HG02884 (cell line): ENCODE data around the gene BSG.

Source experiments
- ATAC-seq: cut with Tn5 transposase; IDR thresholded peaks from one replicate; pipeline ENCODE4 v1.9.1; 2021; ENCODE audit warnings: mild to moderate bottlenecking, moderate library complexity; ENCODE audit not compliant: unreplicated experiment

The BSG gene

DNA sequence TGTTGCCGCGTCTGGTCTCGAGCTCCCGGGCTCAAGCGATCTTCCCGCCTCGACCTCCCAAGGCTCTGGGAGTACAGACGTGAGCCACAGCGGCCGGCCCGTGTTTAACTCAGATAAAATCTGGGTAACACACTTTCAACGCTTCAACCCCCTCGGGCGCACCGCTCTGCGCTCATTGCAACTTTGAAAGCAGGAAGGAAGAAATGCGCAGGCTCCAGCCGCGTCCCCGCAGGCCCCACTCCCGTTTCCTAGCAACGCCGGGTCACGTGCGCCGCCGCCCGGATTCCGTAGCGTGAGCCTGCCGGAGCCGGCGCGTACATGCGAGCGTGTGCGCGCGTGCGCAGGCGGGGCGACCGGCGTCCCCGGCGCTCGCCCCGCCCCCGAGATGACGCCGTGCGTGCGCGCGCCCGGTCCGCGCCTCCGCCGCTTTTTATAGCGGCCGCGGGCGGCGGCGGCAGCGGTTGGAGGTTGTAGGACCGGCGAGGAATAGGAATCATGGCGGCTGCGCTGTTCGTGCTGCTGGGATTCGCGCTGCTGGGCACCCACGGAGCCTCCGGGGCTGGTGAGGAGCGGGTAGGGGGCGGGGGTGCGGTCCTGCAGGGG, at the start of gene BSG:
Gene BSG (plus strand): TSS at position 457 of the 603 bp plus-strand sequence. CDS start 39 bp downstream, at position 496.
- peak; percentile 64 for ATAC-seq

DNA sequence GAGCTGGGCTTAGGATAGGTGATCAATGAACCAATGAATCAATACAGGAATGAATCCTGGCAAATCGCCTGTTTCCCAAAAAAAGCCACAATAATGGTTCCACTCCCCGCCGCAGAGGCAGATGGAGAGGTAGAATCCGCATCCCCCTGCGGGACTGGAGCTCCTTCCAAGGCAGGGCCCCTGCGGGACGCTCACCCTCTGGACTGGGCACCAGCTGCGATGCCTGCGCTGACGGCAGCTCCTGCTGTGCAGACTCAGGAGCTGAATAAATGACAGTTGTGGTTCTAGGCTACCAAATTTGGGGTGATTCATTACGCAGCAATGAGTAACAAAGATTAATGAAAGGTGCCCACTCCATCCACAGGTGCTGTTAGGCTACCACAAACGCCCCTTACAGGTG, 49.7 kb upstream of the BSG start:
- no peak for ATAC-seq

DNA sequence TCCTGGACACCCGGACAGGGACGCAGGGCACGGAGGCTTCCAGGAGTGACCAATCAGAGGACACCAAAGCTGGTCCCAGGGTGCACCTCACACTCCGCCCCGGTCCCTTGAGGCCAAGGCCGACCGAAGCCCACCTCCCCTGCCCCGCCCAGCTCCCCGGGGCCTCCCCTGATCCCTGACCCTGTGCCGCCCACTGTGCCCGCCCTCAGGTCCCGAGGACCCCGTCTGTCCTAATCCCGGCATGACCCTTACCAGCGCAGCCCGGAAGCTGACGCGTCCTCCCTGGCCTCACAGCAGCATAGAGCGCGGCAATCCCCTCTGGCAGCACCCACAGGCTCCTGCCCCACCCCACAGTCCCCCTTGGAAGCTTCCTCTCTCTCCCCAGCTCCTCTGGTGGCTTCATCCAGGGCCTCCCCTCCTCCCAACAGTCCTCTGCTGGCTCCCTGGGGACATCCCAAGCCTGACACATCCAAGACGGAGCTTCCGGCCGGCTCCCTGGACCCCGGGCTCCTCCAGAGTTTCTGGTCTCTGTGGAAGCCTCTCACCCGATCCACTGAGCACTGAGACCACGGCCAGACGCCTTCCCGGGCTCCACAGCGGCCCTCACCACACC, 48.2 kb upstream of the BSG start:
- no peak for ATAC-seq

DNA sequence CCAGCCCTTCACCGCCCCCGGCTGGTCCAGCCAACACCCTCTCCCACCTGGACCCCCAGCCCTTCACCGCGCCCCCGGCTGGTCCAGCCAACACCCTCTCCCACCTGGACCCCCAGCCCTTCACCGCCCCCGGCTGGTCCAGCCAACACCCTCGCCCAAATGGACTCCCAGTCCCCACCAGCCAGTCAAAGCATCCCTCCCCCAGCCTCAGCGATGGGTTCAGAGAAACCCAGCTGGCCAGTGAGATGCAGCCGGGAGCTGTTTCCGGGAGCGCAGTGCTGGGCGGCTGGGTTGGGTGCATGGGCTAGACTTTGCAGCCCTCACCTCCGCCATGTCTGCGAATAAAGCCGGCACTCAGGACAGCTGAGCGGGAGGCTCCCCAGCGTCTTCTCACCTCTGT, 47.4 kb upstream of the BSG start:
- no peak for ATAC-seq

DNA sequence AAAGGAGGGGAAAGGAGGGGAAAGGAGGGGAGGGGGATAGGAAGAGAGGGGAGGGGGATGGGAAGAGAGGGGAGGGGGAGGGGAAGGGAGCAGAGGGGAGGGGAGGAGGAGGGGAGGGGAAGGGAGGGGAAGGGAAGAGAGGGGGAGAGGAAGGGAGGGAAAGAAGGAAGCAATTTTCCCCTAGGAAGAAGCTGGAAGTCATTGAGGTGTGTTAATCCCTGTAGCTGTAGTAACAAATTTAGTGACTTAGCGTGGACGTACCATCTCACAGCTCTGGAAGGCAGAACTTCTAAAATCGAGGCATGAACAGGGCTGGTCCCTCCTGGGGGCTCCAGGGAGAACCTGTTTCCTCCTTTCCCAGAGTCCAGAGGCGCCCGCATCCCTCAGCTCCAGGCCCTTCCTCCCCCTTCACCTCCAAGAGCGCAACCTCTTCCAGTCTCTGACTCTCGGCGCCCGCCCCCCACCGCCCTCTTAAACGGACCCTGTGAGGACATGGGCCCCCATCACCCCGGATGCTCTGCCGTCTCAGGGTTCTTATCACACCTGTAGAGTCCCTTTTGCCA, 46.5 kb upstream of the BSG start:
- no peak for ATAC-seq

DNA sequence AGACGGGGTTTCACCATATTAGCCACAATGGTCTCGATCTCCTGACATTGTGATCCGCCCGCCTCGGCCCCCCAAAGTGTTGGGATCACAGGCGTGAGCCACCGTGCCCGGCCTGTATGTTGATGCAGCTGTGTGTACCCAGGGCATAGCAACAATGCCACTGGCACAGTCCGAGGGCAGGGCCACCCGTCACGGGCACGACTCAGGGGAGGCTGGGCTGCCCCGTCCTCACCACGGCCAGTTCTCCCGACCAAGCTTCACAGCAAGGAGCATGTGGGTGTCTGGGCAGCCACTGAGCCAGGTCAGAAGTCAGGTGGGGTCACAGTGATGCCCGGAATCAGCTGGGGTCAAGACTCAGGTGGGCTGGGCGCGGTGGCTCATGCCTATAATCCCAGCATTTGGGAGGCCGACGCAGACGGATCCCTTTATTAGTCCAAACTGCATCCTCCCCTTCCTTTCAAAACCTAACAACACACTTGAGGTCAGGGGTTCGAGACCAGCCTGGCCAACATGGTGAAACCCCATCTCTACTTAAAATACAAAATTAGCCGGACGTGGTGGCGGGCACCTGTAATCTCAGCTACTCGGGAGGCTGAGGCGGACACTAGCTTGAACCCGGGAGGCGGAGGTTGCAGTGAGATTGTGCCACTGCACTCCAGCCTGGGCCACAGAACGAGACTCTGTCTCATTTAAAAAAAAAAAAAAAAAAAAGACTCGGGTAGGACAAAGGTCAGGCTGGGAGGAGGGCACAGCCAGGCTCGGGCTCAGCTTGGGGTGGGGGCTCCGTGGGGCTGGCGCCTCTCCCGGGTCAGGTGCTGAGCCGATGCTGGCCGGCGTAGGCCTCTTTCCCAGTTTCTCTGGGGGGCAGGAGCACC, 42.0 kb upstream of the BSG start:
- ATAC-seq = no peak

DNA sequence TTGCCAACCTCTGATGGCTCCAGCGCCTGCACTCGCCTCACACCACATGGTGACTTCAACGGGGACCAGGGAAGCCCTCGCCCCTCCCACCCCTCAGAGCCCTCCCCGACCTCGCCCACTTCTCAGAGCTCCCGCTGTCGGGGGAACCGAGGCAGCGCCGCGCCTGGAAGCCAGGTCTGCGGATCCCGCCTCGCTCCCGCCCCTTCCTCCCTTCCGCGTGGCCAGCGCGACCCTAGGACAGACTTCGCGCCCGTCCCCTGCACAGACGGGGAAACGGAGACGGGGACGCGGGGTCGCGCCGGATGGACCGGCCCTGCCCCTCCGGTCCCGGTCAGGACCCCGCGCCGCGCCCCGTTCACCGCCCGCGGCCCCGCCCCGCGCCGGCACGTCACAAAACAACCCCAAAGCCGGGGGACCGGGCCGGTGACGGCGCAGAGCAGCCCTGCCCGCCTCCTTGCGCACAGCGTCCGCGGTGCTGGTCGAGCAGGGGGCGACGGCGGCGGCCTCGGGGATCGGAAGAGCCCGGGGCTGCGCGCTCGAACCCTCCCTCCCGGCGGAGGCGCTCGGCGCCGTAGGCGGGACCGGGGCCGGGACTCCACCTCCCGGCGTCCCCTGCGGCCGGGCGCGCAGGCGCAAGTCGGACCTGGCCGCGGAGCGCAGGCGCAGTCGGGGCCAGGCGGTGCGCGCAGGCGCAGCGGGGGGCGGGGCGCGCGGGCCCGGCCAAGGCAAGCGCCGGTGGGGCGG, 41.2 kb upstream of the BSG start:
- ATAC-seq = peak; percentile 63

DNA sequence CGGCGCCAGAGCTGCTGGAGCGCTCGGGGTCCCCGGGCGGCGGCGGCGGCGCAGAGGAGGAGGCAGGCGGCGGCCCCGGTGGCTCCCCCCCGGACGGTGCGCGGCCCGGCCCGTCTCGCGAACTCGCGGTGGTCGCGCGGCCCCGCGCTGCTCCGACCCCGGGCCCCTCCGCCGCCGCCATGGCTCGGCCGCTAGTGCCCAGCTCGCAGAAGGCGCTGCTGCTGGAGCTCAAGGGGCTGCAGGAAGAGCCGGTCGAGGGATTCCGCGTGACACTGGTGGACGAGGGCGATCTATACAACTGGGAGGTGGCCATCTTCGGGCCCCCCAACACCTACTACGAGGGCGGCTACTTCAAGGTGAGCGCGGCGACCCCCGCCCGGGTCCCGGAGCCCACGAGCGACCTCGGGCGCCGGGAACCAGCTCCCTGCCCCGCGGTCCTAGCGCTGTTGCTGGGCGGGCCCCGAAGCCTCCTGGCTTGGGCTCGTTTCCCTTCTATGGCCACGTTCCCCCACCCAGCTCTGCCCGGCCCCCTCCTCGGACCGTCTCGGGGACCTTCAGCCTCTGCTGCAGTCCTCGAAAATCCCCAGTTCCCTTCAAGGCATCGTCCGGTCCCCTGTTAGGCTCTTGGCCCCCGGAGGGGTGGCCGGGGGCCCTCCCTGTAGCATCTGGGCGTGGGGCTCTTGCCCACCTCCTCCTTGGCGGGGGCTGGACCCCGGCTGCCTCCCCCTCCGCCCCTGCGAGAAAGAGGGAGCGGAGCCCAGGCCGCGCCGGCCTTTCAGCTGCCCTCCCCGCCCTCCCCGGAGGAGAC, 40.4 kb upstream of the BSG start, which contains the start of gene CDC34:
Gene CDC34 (plus strand): TSS at position 8 of the 808 bp plus-strand sequence. CDS start 172 bp downstream, at position 180.
- ATAC-seq = no peak

DNA sequence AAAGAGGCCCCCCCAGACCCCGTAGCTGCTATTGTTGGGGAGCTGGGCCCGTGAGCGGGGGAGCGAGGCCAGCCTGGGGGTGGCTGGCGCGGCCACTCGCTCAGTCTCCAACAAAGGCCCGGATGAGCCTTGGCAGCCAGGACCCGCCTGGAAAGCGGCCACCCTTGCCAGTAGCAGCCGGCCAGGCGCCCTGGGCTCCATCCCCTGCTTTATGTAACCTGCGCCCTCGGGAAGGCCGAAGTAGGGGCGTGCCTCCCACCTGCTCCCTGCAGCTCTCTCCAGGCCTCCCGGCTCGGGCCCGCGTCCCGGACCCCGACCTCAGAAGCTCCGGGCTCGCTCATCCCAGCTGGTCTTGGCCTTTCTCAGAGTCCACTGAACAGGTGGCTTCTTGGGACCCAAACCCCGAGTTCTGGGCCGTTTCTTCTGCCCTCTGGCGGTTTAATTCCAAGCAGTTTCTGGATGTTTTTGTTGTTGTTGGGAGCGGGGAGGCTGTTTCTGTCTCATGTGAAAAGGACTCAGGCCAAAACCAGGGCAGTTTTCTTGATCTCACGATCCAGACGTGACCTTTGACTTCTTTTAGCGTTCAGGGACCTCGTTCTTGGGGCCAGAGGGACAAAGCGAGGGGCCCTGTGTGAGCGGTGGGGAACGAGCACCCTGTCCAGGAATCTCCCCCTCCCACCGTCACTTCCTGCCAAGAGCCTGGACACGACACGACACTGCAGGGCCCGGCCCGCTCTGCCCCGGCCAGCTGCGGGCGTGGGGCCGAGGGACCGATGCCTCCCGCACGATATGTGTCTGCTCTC, 39.6 kb upstream of the BSG start:
- no peak for ATAC-seq

DNA sequence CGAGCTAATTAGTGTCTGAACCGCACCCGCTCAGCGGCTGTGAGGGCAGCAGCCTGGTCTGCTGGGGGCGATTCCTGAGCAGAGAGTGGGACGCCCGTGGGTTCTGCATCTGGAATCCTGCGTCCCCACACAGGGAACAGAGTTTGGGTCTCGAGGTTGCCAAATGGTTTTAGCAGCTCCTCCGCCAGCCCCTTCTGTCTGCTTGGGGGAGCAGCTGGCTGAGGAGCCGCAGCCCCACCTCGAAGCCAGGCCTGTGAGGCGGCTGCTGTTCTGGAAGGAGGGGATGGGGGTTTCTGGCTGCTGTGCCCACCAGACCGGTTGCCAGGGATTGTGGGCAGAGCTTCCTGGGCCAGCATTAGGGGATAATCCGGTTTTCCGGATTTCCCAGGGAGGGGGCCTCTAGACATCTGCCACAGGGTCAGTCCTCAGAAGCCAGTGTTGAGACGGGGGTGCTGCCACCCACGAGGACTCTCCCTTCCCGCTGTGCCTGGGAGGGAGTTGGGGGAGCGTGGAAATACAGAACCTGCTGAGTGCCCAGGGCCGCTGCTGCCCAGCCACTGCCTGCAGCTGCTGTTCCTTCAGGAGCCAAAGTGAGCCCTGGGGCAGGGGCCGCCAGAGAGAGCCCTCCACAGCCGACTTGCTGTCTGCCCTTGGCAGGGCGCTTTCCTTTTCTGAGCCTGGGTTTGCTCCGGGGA, 38.9 kb upstream of the BSG start:
- no peak for ATAC-seq

DNA sequence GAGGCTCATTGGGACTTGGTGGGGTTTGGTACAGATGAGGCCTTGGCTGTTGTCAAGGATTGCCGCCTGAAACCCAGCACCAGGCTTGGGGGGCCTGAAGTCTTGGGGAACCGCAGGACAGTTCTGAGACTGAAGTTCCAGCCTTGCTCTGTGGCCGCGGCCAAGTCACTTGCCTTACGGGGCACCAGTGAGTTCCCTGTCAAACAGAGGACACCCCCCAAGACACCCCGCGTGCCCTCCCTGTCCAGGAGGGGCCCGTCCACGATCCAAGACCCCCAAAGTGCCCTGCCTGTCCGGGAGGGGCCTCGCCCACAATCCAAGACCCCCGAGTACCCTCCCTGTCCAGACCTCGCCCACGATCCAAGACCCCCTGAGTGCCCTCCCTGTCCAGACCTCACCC, 38.3 kb upstream of the BSG start:
- ATAC-seq = no peak

DNA sequence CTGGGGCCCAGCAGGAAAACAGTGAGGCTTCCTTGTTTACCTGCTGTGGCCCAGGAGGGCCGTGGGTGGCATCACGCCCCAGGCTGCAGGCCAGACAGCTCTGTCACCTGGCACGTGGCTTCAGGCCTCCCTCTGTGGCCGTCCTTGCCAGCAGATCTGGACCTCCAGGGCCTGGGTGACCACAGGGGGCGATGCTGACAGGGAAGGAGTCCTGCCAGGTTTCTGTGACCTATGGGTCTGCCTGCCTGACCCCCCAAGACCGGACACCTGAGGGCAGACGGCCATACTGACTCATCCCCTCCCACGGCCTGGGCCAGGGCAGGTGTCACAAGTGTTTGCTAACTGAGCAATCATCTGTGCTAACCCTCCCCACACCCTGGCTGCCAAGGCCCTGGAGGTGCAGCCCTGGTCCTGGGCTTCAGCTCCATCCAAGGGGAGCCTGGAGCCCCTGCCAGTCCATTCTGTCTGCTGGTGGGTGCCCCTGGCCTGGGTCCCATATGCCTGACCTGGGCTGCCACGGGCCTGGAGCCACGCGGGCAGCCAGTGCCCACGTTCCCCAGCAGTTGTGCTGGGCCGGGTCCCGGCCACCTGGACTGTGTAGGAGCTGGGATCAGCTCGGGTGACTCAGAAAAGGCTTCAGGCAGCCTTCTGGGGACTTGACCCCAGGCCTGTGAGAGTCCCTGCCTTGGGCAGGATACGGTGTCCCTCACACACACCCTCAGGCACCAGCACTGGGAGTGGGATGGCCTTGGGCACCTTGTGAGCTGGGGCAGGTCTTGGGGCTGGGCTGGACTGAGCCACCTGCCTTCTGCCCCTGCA, 37.2 kb upstream of the BSG start:
- no peak for ATAC-seq

DNA sequence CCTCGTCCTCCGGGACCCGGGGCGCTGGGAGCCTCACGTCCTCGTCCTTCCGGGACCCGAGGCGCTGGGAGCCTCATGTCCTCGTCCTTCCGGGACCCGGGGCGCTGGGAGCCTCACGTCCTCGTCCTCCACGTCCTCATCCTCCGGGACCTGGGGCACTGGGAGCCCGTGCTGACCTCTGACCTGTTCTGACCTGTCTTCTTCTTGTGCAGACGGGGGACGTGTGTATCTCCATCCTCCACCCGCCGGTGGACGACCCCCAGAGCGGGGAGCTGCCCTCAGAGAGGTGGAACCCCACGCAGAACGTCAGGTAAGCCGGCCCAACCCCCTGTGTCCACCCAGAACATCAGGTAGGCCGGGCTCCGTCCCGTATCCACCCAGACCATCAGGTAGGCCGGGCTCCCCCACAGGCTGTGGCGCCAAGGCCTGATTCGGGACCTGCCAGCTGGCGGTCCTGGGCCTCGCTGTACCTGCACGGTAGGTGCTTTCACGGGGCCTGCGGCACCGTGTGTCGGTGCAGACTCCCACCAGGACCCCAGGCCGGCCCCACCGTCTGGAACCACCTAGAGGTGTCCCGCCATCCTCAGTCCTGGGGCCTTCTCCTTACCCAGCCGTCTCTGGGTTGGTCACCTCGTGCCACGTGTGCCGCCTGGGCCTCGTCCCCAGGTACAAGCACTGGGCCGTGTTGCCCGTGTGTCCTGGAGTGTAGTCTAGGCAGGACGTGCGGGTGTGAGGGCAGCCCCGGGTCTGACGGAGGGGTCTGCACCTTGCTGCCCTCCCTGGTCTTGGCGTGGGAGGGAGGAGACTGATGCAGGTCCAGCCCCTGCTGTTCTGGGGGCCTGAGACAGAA, 36.1 kb upstream of the BSG start:
- no peak for ATAC-seq

DNA sequence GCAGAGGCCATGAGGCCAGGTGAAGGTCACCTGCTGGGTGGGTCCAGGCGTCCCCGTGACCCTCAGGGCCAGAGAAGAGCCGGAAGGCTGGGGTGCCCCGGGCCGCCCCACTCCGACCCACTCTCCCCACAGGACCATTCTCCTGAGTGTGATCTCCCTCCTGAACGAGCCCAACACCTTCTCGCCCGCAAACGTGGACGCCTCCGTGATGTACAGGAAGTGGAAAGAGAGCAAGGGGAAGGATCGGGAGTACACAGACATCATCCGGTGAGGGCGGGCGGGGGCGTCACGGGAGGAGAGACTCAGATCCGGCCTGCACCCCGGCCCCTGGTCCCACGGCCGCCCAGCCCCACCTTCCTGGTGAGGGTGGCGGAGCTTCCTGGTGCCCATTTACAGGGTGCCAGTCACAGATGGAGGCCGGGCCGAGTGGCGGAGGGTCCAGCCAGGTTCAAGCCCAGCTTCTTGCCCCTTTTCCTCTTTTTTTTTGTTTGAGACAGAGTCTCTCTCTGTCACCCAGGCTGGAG, 35.5 kb upstream of the BSG start:
- no peak for ATAC-seq

DNA sequence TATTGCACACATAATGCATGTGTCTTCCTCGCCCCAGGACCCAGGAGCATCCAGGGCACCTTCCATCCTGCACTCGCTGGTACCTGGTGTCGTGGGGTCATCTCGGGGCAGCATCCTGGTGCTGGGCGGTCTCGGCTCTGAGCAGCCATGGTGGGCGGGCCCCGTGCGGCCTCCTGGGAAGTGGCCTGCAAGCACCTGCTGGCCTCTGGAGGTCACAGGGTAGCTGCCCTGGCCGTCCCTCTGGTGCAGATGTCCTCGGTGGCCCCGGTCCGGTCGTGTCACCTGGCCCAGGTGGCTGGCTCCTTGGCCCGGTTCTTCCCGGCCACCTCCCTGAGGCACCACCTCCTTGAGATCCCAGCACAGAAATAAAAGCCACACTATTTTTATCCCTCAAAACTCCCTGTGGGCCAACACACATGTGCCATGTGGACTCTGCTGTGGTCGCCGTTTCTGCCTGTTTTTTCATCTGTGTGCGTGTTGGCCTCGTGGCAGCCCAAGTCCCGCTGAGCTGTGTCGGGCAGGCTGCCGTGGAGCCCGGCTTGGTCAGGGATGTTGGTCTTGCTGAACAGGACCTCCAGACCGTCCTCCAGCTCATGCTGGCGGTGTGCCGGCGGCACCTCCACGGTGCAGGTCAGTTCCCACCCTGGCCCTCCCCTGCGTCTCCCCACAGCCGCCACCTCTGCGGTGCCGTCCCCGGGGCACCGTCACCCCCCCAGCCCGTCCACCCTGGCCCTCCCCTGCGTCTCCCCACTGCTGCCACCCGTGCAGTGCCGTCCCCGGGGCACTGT, 33.6 kb upstream of the BSG start:
- no peak for ATAC-seq
